ENCODE measurements around the gene GGT6.

Gene GGT6

DNA sequence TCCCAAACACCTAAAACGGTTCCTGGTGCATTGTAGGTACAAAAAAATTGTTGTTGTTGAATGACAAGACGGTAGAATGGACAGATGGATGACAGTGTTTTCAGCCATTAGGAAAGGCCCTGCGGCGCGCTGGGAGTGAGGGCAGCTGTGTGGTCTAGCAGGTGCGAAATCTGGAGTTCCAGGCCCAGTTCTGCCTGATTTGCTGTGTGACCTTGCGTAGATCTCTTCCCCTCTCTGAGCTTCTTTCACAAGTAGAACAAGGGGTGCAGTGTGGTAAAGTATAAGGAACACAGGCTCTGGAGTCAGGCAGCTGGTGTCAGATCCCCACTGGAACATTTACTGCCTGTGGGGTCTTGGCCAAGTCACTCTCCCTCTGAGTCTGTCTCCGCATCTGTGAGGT lies 36.4 kb downstream of the GGT6 start:
- DNase-seq (ENCODE audit: low read depth, low spot score): no peak

DNA sequence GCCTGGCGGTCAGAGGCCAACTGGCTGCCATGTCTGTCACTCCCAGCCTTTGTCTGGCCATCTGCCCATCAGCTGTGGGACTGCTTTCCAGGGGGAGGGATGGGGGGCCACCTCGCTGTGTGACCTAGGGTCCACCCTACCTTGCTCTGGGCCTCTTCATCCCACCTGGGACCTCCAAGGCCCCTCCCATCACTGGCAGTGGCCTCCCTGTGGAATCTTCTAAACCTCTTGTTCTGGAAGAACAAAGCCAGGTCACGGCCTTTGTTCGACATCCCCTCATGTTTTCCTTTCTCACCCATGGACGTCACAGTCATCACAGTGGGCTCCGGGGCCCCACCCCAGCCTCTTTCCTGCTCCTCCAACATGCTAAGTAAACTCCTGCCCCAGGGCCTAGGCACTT lies 37.7 kb downstream of the GGT6 start:
- no peak for DNase-seq (ENCODE audit: low read depth, low spot score)

DNA sequence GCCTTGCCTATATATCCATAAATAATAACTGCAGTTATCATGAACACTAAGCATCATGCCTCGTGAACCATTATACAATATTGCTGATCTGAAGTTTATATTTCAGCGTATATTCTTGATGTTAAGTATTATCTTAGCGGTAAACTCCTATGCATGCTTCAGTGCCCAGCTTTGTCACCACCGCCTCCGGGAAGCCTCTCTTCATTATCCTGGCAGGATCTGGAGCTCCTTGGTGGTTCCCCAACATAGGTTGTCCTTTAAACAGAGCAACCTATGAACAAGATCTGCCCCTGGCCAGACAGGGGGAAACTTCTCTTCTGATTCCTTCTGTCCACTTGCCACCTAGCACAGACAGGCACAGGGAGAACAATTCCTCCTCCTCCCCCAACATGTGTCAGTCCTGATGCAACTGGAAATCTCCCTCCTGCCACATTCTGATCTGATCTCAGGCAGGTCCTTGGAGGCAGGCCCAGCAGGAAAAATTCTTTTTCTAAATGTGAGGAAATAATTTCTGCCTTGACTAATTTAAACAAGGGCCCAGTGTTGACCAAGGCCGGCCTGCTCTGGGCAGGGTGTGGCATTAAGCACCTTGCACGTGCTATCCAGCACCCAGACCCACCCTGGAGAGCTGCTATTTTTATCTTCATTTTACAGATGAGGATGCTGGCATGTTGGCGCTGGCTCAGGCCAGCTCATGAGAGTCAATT lies 39.3 kb downstream of the GGT6 start:
- DNase-seq (ENCODE audit: low read depth, low spot score): no peak

- DNase-seq (ENCODE audit: low read depth, low spot score): no peak
These were observed 40.1 kb downstream of the GGT6 start for GRCh38 chr17:4520060-4520893.

DNA sequence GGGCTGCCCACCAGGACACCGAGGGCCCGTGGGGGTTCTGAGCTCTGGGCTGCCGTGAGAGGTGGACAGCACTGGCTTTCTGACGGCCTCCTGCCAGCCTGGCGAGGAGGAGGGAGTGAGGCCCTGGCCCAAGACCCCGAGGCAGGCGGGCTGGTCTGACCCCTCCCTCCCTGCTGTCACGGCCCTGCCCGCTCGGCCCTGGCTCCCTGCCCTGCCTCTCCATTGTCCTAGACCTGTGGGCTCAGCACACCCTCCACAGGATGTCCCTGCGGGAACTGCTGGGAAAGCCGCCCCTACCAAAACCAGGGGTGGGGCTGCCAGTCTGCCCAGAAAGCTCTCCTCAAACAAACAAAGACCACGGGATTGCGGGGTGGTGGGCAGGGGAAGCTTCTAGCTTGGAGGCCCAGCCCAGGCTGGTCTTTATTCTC lies 41.0 kb downstream of the GGT6 start:
- DNase-seq (ENCODE audit: low read depth, low spot score): no peak

- DNase-seq (ENCODE audit: low read depth, low spot score): no peak
These were observed 41.5 kb downstream of the GGT6 start for GRCh38 chr17:4518901-4519300.

- DNase-seq (ENCODE audit: low read depth, low spot score): no peak
These were observed 43.6 kb downstream of the GGT6 start for GRCh38 chr17:4516735-4517134.

DNA sequence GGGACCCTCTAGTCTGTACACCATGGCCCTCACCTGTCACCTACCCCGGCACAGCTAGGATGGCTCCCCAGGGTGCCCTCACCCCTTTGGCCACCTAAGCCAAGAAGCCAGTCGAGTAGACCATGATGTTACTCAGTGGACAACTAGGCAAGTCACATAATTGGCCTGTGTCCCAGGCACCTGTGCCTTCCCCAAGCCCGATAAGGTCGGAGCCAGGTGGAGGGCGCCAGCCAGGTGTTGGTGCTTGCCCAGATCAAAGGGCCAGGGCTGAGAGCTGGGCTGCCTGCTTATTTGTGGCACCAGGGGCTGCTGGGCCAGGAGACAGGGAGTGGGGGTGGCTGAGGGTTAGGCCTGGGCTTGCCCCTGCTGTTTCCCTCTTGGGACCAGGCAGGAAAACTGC lies 44.9 kb downstream of the GGT6 start:
- DNase-seq (ENCODE audit: low read depth, low spot score): no peak

DNA sequence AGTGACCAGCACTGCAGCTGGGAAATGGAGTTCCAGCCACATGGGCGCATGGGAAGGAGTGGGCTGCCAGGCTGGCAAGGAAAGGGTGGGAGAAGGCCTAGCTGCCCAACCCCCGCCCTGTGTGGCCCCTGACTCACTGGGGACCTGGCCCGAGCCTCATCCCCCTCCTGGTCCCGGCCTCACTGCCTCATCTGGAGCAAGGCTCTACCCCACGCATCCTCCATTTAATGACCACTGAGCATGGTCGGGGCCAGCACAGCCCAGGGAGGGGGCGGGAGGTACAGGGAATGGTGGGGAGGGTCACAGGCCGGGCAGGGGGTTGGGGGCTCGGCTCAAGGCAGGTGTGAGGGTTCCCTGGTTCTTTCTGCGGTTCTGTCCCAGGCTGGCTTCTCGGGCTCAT lies 45.6 kb downstream of the GGT6 start:
- no peak for DNase-seq (ENCODE audit: low read depth, low spot score)

DNA sequence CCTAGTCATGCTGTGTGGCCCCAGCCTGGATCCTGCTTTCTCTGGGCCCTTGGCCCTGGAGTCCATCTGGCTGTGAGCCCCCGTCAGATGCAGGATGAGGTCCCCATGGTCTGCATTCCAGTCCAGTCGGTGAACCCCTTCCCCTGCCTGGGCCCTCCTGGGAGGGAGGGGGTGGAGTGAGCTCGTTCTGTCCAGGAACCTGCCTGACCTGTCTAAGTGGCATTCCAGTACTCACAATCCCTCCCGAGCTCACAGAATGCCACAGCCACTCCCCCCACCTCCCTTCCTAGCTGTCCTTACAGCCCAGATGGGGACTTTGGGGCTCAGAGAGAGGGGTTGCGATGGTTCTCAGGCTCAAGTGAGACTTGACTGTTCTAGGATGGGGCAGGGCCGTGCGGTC lies 46.2 kb downstream of the GGT6 start:
- peak; percentile 89 for DNase-seq (ENCODE audit: low read depth, low spot score)

GRCh38 chr17:4513113-4514032 lies 47.0 kb downstream of the GGT6 start:
- DNase-seq (ENCODE audit: low read depth, low spot score): peak; percentile 74

DNA sequence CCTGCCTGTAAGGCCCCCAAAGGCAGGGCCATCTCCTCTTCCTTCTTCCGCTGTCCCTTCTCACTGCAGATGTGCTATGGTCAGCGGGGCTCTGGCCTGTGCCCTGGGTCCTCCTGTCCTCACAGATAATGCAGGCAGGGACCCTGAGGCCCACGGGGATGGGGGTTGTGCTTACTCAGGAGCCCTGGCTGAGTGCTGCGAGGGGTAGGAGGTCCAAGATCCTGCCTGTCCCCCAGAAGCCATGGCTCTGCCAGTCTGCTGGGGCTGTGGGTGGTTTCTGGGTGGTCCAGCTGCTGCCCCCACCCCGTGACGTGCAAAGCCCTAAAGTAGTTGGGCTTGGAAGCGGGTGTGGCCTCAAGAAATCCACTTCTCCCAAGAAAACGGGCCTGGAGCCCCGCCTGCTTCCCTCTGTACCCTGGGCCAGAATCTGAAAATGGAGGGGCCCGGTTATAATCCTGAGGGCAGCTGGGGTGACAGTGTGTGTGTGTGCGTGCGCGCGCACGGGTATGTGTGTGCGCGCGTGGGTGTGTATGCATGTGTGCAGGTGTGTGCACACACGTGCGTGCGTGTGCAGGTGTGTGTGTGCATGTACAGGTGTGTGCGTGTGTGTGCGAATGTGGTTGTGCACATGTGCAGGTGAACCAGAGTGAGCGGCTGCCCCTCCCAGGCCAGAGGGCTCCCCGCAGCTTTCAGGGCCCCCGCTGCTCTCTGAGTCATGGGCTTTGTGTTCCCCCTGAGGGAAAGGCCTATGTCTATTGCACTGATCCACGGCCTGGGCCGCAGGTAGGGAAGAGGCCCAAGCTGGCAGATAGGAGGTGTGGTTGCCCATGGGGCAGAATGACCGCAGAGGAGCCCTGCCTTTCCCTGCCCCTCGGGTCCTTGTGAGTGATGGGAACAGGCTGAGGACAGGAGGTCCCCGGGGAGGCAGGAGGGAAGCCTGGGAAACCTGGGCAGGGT lies 47.9 kb downstream of the GGT6 start:
- DNase-seq (ENCODE audit: low read depth, low spot score): no peak

- DNase-seq (ENCODE audit: low read depth, low spot score): no peak
These were observed 49.0 kb downstream of the GGT6 start for GRCh38 chr17:4511199-4511932.

- no peak for DNase-seq (ENCODE audit: low read depth, low spot score)
These were observed 49.8 kb downstream of the GGT6 start for GRCh38 chr17:4510618-4510941.

- no peak for DNase-seq (ENCODE audit: low read depth, low spot score)
These were observed 50.3 kb downstream of the GGT6 start for GRCh38 chr17:4509923-4510617.

GRCh38 chr17:4509401-4509800 lies 51.0 kb downstream of the GGT6 start:
- DNase-seq (ENCODE audit: low read depth, low spot score): no peak

DNA sequence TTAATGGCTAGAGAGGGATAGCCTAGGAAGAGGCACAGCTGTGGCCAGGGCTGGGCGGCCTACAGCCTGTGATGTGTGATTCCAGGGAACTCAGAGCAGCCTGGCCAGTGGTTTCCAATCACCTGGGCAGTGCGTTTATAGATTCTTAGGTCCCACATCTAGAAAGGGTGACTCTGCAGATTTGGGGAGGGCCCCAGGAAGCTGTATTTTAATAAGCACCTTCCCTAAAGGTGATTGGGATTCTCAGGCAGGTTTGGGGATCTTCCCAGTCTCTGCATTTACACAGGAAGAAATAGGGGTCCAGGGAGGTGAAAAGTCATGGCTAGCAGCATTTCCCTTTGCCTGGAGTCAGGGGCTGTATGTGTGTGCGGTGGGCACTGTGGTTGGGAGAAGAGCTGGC lies 52.2 kb downstream of the GGT6 start:
- no peak for DNase-seq (ENCODE audit: low read depth, low spot score)

- no peak for DNase-seq (ENCODE audit: low read depth, low spot score)
These were observed 52.8 kb downstream of the GGT6 start for GRCh38 chr17:4507361-4508111.

Data from ELF-1 (cell line).